Measurements from ENCODE around the gene OR8I2. TPM values are rescaled to one million over a fixed set of nuclear protein-coding genes. Genes with fewer than 3 reads are reported as not detected.

Gene OR8I2
- polyA plus RNA-seq, 1 experiment = not detected

Small RNA genes lying within 50 kb of the gene (small RNA-seq; reads per million reads assigned to genes)
- gene OR8I4P (ENCODE audit: insufficient read length, low read depth, low replicate concordance) = not detected

Other genes with a start within 250 kb of the OR8I2 start
- gene TRIM51, start 210.0 kb upstream of the OR8I2 start, polyA plus RNA-seq (2011; rRNA removed) = not detected in 2 replicates
- not detected in 2 replicates for gene OR5W2, start 178.7 kb upstream of the OR8I2 start, polyA plus RNA-seq (2011; rRNA removed)
- gene OR5I1, start 156.9 kb upstream of the OR8I2 start, polyA plus RNA-seq (2011; rRNA removed) = not detected in 2 replicates
- not detected in 2 replicates for gene OR10AG1, start 123.4 kb upstream of the OR8I2 start, polyA plus RNA-seq (2011; rRNA removed)
- not detected in 2 replicates for gene OR5F1, start 98.7 kb upstream of the OR8I2 start, polyA plus RNA-seq (2011; rRNA removed)
- not detected in 2 replicates for gene OR5AS1, start 65.7 kb upstream of the OR8I2 start, polyA plus RNA-seq (2011; rRNA removed)
- gene OR8H2, start 10.4 kb downstream of the OR8I2 start, polyA plus RNA-seq (2011; rRNA removed) = not detected in 2 replicates
- gene OR8H3, start 29.1 kb downstream of the OR8I2 start, polyA plus RNA-seq (2011; rRNA removed) = not detected in 2 replicates
- not detected in 2 replicates for gene OR8J3, start 46.9 kb downstream of the OR8I2 start, polyA plus RNA-seq (2011; rRNA removed)
- gene OR8K5, start 67.0 kb downstream of the OR8I2 start, polyA plus RNA-seq (2011; rRNA removed) = not detected in 2 replicates
- gene OR5J2, start 83.3 kb downstream of the OR8I2 start, polyA plus RNA-seq (2011; rRNA removed) = not detected in 2 replicates
- gene OR5T2, start 140.9 kb downstream of the OR8I2 start, polyA plus RNA-seq (2011; rRNA removed) = not detected in 2 replicates
- gene OR5T3, start 158.9 kb downstream of the OR8I2 start, polyA plus RNA-seq (2011; rRNA removed) = not detected in 2 replicates
- not detected in 2 replicates for gene OR5T1, start 180.8 kb downstream of the OR8I2 start, polyA plus RNA-seq (2011; rRNA removed)
- gene OR8H1, start 198.9 kb downstream of the OR8I2 start, polyA plus RNA-seq (2011; rRNA removed) = not detected in 2 replicates
- not detected in 2 replicates for gene OR8K3, start 221.8 kb downstream of the OR8I2 start, polyA plus RNA-seq (2011; rRNA removed)